OCI-LY1 (cell line): ENCODE results near the gene PM20D1.

Source experiments
- H2AFZ ChIP-seq: fragments of 200-600 bp; sonication (generic), shearing (Covaris generic); 2 replicates; pipeline ENCODE4 v1.6.0; 2014; ENCODE audit warnings: antibody characterized with exemption, mild to moderate bottlenecking, low read length
- H3F3A ChIP-seq: fragments of 200-600 bp; sonication (generic), shearing (Covaris generic); 2 replicates; pipeline ENCODE4 v1.6.0; 2014; ENCODE audit warnings: mild to moderate bottlenecking, antibody characterized with exemption, low read length, moderate library complexity; ENCODE audit not compliant: insufficient read depth
- H3K27ac ChIP-seq: fragments of 200-600 bp; sonication (generic); 2 replicates; pipeline ENCODE4 v1.5.1; 2014; ENCODE audit warnings: low read length, mixed run types, mild to moderate bottlenecking, low read depth; ENCODE audit not compliant: poor library complexity, severe bottlenecking
- H3K27me3 ChIP-seq: fragments of 200-600 bp; sonication (generic); 2 replicates; pipeline ENCODE4 v1.6.0; 2014; ENCODE audit warnings: antibody characterized with exemption, mild to moderate bottlenecking, low read length, moderate library complexity; ENCODE audit not compliant: insufficient read depth
- H3K36me3 ChIP-seq: fragments of 200-600 bp; sonication (generic); 2 replicates; pipeline ENCODE4 v1.6.1; 2014; ENCODE audit warnings: mild to moderate bottlenecking, antibody characterized with exemption, low read length, moderate library complexity, mixed read lengths; ENCODE audit not compliant: insufficient read depth
- H3K4me1 ChIP-seq: fragments of 200-600 bp; sonication (generic); 2 replicates; pipeline ENCODE4 v1.5.1; 2014; ENCODE audit warnings: mild to moderate bottlenecking, low read length, moderate library complexity; ENCODE audit not compliant: insufficient read depth, severe bottlenecking
- H3K4me2 ChIP-seq: fragments of 200-600 bp; sonication (generic), shearing (Covaris generic); 2 replicates; pipeline ENCODE4 v1.6.1; 2014; ENCODE audit warnings: low read length
- H3K4me3 ChIP-seq: fragments of 200-600 bp; sonication (generic); 2 replicates; pipeline ENCODE4 v1.5.1; 2014; ENCODE audit warnings: low read length, low read depth, mild to moderate bottlenecking, mixed read lengths; ENCODE audit not compliant: poor library complexity, severe bottlenecking
- H3K79me2 ChIP-seq: fragments of 200-600 bp; shearing (Covaris generic); 2 replicates; pipeline ENCODE4 v1.6.1; 2016; ENCODE audit warnings: mixed run types, low read length, mixed read lengths; ENCODE audit not compliant: insufficient read depth
- H3K9ac ChIP-seq: fragments of 200-600 bp; sonication (generic), shearing (Covaris generic); 2 replicates; pipeline ENCODE4 v1.6.1; 2014; ENCODE audit warnings: mild to moderate bottlenecking, low read length, mixed read lengths
- H3K9me2 ChIP-seq: fragments of 200-600 bp; sonication (generic), shearing (Covaris generic); 2 replicates; pipeline ENCODE4 v1.6.1; 2014; ENCODE audit warnings: low read depth, mild to moderate bottlenecking, low read length, mixed read lengths
- H3K9me3 ChIP-seq: fragments of 200-600 bp; shearing (Covaris generic); 2 replicates; pipeline ENCODE4 v1.6.1; 2014; ENCODE audit warnings: low read length, mixed read lengths
- H4K20me1 ChIP-seq: fragments of 200-600 bp; sonication (generic), shearing (Covaris generic); 2 replicates; pipeline ENCODE4 v1.6.0; 2016; ENCODE audit warnings: mild to moderate bottlenecking, low read length; ENCODE audit not compliant: insufficient read depth
- CTCF ChIP-seq: fragments of 200-600 bp; sonication (generic), shearing (Covaris generic); IDR thresholded peaks from 2 replicates; pipeline ENCODE4 v1.5.1; 2017; ENCODE audit warnings: mild to moderate bottlenecking, antibody characterized with exemption, low read length, moderate library complexity, mixed read lengths
- EZH2 ChIP-seq: fragments of 200-600 bp; sonication (generic), shearing (Covaris generic); IDR thresholded peaks from 2 replicates; pipeline ENCODE4 v1.8.0; 2017; ENCODE audit warnings: borderline replicate concordance, mixed run types, mild to moderate bottlenecking, antibody characterized with exemption, low read length, moderate library complexity, mixed read lengths

Gene PM20D1

DNA sequence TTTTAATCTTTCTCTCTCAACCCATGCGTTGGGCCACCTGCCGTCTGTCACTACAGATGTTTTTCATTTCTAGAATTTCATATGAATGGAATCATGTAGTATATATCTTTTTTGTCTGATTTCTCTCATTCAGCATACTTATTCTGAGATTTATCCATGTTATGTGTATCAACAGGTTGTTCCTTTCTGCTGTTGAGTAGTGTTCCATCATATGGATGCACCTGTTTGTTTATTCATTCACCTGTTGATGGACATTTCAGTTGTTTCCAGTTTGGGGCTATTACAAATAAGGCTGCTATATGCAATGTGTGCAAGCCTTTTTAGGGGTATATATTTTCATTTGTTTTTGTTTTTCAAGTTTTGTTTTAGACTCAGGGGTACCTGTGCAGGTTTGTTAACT lies 27.5 kb downstream of the PM20D1 start:
- no peak overlapping the region for H3K9ac ChIP-seq
- no peaks in the 10 kb centered on the region; the same call in 1 of the 2 replicates for H3K27me3 ChIP-seq
- no peak overlapping the region for H2AFZ ChIP-seq
- H3K36me3 ChIP-seq = no peaks in the 10 kb centered on the region
- H3K27ac ChIP-seq = no peak overlapping the region
- no peaks in the 10 kb centered on the region for H4K20me1 ChIP-seq
- H3K9me3 ChIP-seq = 0 out of 2 replicates have a peak, but pooled peaks cover 2% of the 10 kb centered on the region
- H3K4me2 ChIP-seq = no peak overlapping the region
- H3K4me1 ChIP-seq = no peaks in the 10 kb centered on the region
- no peaks in the 10 kb centered on the region for H3K9me2 ChIP-seq
- no peaks in the 10 kb centered on the region for H3K79me2 ChIP-seq
- no peak overlapping the region for H3K4me3 ChIP-seq
- TF ChIP-seq EZH2 (no peak), CTCF (no peak)
- H3F3A ChIP-seq = no peaks in the 10 kb centered on the region

DNA sequence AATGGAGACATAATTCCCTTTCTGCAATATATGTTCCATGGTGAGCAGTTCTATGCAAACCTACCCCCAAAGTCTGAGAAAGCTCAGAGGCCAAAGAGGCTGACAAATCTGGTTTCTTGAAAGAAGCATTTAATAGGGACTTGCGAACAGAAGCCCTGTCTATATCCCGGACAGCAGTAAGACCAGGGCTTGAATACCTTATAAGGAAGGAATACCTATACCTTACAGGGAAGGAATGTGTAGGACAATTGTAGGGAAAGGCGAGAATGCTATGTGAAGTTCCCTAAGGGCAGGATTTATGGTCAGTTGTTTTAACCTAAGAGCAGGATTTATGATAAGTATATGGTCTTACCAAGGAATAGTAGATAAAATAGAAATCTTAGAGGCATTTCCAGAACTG lies 31.9 kb downstream of the PM20D1 start:
- Histone ChIP-seq H3K9ac (no peak overlapping the region), H3K4me1 (peaks cover 7% of the 10 kb centered on the region), H3K4me3 (no peak overlapping the region), H3K36me3 (no peaks in the 10 kb centered on the region), H4K20me1 (no peaks in the 10 kb centered on the region), H3K27ac (no peak overlapping the region), H3K27me3 (peaks cover 9% of the 10 kb centered on the region; the same call in 1 of the 2 replicates), H3F3A (no peaks in the 10 kb centered on the region), H2AFZ (no peak overlapping the region), H3K4me2 (no peak overlapping the region), H3K9me3 (no peaks in the 10 kb centered on the region), H3K79me2 (no peaks in the 10 kb centered on the region), H3K9me2 (no peaks in the 10 kb centered on the region)
- TF ChIP-seq EZH2 = no peak
- no peak for TF ChIP-seq CTCF

DNA sequence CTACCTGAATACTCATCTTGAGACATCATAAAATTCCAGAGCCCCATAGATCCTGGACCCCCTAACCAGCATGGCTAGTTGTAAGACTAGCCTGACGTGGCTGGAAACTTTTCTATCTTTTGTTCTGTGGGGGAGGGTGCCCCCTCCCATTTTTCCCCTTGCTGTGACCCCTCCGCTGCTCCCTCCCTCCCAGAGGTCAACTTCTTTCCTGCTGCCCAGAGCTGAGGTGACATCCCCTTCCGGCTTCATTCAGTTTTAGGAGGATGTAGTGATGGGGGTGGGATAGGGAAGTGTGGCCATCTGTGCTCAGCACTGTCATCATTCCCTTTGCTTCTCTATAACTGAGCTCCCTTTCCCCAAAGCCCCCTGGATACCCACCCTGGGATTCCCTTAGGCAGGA lies 32.6 kb downstream of the PM20D1 start:
- TF ChIP-seq CTCF = no peak
- no peak for TF ChIP-seq EZH2
- no peak overlapping the region for H3K4me2 ChIP-seq
- H3F3A ChIP-seq = no peaks in the 10 kb centered on the region
- H3K79me2 ChIP-seq = no peaks in the 10 kb centered on the region
- no peak overlapping the region for H2AFZ ChIP-seq
- H3K4me3 ChIP-seq = no peak overlapping the region
- no peak overlapping the region for H3K27ac ChIP-seq
- H3K27me3 ChIP-seq = peaks cover 9% of the 10 kb centered on the region; the same call in 1 of the 2 replicates
- no peaks in the 10 kb centered on the region for H3K9me3 ChIP-seq
- no peaks in the 10 kb centered on the region for H3K36me3 ChIP-seq
- no peak overlapping the region for H3K9ac ChIP-seq
- no peaks in the 10 kb centered on the region for H4K20me1 ChIP-seq
- no peaks in the 10 kb centered on the region for H3K9me2 ChIP-seq
- H3K4me1 ChIP-seq = peaks cover 11% of the 10 kb centered on the region
